Measurements from ENCODE around the gene CEND1.

- TF ChIP-seq GATA3 (IDR thresholded peaks at IDR 0.05; ENCODE audit: low read depth, low read length) (no peak), GATA2 (IDR thresholded peaks at IDR 0.05; ENCODE audit: low read depth, low read length) (no peak)
Measured at GRCh38 chr11:809287-810039, 19.6 kb upstream of the CEND1 start, which contains the start of gene RPLP2.

Data from SH-SY5Y (cell line).